Inferior parietal cortex (tissue), 1 donor: ENCODE data around the gene KCNH5.
"Not testable (repeated sequence)": the region's sequence is repeated elsewhere in the genome, so short reads cannot be mapped to it uniquely, and the experiment has no call there.

Source experiments
- DNase-seq: peaks from one replicate; pipeline ENCODE4 v3.0.0-alpha.2; 2016; ENCODE audit errors: extremely low spot score

KCNH5 gene

GRCh38 chr14:62882967-62883366, 162.3 kb downstream of the KCNH5 start:
- DNase-seq, result no peak

- no peak for DNase-seq
These were observed 178.9 kb downstream of the KCNH5 start for GRCh38 chr14:62866376-62866775.

DNA sequence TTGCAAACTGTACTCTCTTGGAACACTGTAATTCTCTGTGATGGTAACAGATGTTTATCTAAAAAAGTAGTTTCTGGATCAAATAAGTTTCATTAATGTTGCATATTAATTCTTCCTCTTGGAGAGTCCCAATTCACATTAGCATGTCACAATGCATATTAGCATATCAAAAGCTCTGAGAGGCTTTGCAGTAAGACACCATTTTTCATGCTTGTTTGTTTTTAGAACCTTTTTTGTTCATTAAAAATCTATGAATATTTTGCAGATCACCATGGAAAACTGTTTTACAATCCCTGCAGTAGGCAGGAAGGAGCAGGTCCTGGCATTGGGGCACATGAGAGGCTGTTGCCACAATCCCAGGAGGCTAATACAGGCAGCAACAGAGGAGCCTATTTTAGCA, 180.7 kb downstream of the KCNH5 start:
- DNase-seq, result no peak

DNA sequence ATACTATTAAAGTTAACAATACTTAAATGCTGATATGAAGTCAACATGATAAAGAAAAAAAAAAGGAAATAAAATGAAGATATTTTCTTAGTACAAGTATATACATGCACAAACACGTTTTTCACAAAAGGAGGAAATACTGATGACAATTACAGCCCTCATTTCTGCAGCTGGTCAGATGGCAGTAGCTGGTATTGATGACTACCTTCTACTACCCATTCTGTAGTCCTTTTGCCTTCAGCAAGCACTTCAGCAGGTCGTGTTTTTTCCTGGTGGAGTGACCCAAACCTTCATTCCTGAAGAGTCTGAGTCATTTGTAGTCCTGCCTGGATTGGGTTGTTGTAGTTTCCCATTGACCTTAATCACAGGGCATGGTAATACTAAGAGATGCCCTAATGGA, 187.2 kb downstream of the KCNH5 start:
- not testable (repeated sequence) for DNase-seq

- DNase-seq, result no peak
These were observed 190.3 kb downstream of the KCNH5 start for GRCh38 chr14:62854951-62855350.

GRCh38 chr14:62847168-62847567, 198.1 kb downstream of the KCNH5 start:
- no peak for DNase-seq

DNA sequence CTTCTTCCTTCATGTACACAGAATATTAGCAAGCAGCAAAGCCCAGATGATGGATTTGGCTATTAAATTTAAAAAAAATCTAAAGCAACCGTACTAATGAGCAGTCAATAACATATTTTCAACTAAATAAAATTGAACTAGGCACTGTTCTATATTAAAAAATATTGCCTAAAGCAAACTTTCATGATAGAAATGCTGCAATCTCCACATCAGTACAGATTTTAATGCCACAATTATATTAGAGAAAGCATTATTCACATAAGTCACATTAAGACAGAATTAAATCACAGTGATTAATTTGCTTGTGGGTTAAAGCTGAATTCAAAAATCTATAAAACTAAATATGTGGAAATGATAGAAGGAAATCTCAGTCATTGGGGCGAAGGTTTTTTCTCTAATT, 200.7 kb downstream of the KCNH5 start:
- DNase-seq, result no peak

GRCh38 chr14:62824086-62824485, 221.2 kb downstream of the KCNH5 start:
- DNase-seq, result no peak

DNA sequence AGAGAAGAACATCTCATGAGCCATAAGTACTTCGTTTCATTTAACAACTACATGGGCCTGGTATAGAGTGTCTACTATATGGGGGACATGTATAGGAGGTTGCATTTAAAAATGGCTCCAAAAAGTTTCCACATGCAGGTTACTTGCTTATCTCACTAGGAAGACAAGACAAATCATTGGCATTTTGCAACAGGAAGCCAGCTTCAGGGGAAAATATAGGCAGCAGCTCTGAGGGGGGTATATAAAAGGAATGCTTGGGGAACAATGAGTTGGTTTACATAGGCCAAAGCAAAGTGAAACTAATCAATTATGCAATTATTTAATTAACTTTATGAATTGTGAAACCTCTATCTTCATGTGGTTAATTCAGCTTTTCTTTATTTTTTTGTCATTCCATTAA, 225.3 kb downstream of the KCNH5 start:
- DNase-seq, result no peak

GRCh38 chr14:62807636-62808035, 237.6 kb downstream of the KCNH5 start:
- DNase-seq, result no peak

- DNase-seq, result no peak
These were observed 244.7 kb downstream of the KCNH5 start for GRCh38 chr14:62800577-62800976.

GRCh38 chr14:62796431-62796830, 248.8 kb downstream of the KCNH5 start:
- no peak for DNase-seq

DNA sequence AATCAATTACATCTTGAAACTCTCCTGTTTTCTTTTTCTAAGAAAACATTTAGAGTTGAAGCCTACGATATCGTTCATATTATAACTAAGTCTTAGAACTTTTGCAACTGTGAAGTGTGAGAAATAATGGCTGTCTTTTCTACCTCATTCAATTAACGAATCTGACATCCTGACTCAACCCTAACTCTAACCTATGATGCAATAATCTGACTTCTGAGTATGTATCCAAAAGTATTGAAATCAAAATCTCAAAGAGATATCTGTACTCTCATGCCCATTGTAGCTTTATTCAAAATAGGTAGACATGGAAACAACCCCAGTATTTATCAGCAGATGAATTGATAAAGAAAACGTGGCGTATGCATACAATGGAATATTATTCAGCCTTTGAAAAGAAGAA, 252.7 kb downstream of the KCNH5 start:
- no peak for DNase-seq

DNA sequence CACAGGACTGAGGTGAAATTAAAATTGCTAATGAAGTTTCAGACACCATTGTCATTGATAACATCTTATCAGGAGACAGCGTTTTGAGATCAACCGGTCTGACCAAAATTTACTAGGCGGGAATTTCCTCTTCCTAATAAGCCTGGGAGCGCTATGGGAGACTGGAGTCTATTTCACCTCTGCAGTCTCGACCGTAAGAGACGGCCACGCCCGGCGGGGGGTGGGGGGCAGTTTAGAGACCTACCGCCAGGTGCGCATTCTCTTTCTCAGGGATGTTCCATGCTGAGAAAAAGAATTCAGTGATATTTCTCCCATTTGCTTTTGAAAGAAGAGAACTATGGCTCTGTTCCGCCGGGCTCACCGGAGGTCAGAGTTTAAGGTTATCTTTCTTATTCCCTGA, 263.9 kb downstream of the KCNH5 start:
- DNase-seq, result not testable (repeated sequence)

- DNase-seq, result no peak
These were observed 266.4 kb downstream of the KCNH5 start for GRCh38 chr14:62778852-62779251.

- DNase-seq, result no peak
These were observed 266.9 kb downstream of the KCNH5 start for GRCh38 chr14:62778310-62778709.

GRCh38 chr14:62777510-62777909, 267.7 kb downstream of the KCNH5 start:
- DNase-seq, result no peak

GRCh38 chr14:62776300-62776699, 269.0 kb downstream of the KCNH5 start:
- DNase-seq, result no peak

GRCh38 chr14:62768753-62769152, 276.5 kb downstream of the KCNH5 start:
- DNase-seq, result no peak

DNA sequence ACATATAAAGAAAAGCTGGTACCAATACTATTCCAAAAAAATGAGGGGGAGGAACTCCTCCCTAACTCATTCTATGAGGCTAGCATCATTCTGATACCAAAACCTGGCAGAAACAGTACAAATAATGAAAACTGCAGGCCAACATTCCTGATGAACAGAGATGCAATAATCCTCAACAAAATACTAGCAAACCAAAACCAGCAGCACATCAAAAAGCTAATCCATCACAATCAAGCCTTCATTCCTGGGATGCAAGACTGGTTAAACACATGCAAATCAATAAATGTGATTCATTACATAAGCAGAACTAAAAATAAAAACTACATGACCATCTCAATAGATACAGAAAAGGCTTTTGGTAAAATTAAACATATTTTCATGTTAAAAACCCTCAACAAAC, 281.3 kb downstream of the KCNH5 start:
- DNase-seq, result no peak

DNA sequence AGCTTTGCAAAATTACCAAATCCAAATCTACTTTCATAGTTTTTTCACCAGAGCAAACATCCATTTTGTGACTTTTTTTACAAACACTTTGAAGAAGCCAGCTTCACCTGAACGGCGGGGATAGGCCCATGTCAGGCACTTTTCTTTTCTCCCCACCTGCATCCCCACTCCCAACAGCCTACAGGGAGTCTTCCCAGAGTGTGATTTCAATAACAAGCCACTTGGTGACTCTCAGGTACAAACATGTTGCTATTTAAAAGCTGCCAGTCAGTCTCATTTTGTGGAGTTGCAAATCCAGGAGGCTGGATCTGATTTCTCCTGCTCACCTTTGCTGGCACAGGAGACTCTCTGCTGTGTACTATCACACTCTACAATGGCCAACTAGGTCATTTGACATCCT, 285.5 kb downstream of the KCNH5 start:
- DNase-seq, result no peak

GRCh38 chr14:62746881-62747280, 298.4 kb downstream of the KCNH5 start:
- not testable (repeated sequence) for DNase-seq

DNA sequence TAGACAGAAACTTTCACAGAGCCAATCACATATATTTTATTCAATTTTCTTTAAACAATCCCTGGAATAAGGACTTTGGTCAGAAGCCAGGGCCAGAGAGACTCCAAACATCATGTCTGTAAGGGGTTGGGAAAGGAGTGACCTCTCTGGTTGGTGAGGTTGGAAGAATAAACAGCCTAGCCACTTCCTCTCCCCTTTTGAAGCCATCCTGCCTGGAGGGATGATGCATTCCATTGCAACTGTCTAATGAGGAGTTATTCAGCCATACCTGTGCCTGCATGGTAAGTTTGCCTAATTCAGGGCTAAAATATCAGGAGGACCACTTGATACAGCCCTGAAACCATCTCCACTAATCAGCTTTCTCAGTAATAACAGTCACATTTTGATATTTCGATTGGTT, 299.8 kb downstream of the KCNH5 start:
- DNase-seq, result no peak

GRCh38 chr14:62743560-62743959, 301.7 kb downstream of the KCNH5 start:
- no peak for DNase-seq

GRCh38 chr14:62743118-62743517, 302.1 kb downstream of the KCNH5 start:
- no peak for DNase-seq
